Activated CD4-positive, CD25-positive, alpha-beta regulatory T cell treated with anti-CD3 and anti-CD28 coated beads, Interleukin-2, amount 50 U/mL, for 24 hours (primary cell): ENCODE data around the gene SLC16A10.
A peak's percentile ranks its signal among the peaks of the same experiment; 100 is the strongest.
"Not testable (repeated sequence)": the region's sequence is repeated elsewhere in the genome, so short reads cannot be mapped to it uniquely, and the experiment has no call there.

ENCODE experiments used
- ATAC-seq, 2 donors: fragments of 150-1000 bp; cut with Tn5 transposase; one replicate each; pipeline ENCODE4 v1.10.0; 2021; ENCODE audit warnings: mild to moderate bottlenecking in 1 of 2, moderate library complexity in 1 of 2

Gene SLC16A10

GRCh38 chr6:111087106-111087835 lies at the start of gene SLC16A10:
SLC16A10 (plus strand) TSS chr6:111087503; CDS start chr6:111087753, 250 bp downstream.
- peak; percentile 91 for ATAC-seq

GRCh38 chr6:111038534-111039252 lies 48.6 kb upstream of the SLC16A10 start:
- ATAC-seq: peak; percentile 55 to 56

GRCh38 chr6:111041917-111042316 lies 45.4 kb upstream of the SLC16A10 start:
- no peak for ATAC-seq

GRCh38 chr6:111047244-111047643 lies 40.1 kb upstream of the SLC16A10 start:
- ATAC-seq: no peak

GRCh38 chr6:111050261-111051023 lies 36.9 kb upstream of the SLC16A10 start:
- ATAC-seq: no peak

- ATAC-seq: no peak
Measured at GRCh38 chr6:111052171-111052570, 35.1 kb upstream of the SLC16A10 start.

GRCh38 chr6:111057074-111057752 lies 30.1 kb upstream of the SLC16A10 start:
- ATAC-seq: peak in 1 of 2 donors; percentile 59

- ATAC-seq: no peak
Measured at GRCh38 chr6:111061508-111061907, 25.8 kb upstream of the SLC16A10 start.

GRCh38 chr6:111061985-111062384 lies 25.3 kb upstream of the SLC16A10 start:
- not testable (repeated sequence) for ATAC-seq

- not testable (repeated sequence) for ATAC-seq
Measured at GRCh38 chr6:111062860-111063259, 24.4 kb upstream of the SLC16A10 start.

GRCh38 chr6:111068109-111068865 lies 19.0 kb upstream of the SLC16A10 start:
- ATAC-seq: no peak

GRCh38 chr6:111068866-111069234 lies 18.5 kb upstream of the SLC16A10 start:
- ATAC-seq: no peak

GRCh38 chr6:111069382-111070104 lies 17.8 kb upstream of the SLC16A10 start:
- no peak for ATAC-seq

- ATAC-seq: no peak
Measured at GRCh38 chr6:111070105-111071005, 16.9 kb upstream of the SLC16A10 start.

- no peak for ATAC-seq
Measured at GRCh38 chr6:111072801-111073360, 14.4 kb upstream of the SLC16A10 start.

GRCh38 chr6:111074311-111074710 lies 13.0 kb upstream of the SLC16A10 start:
- no peak for ATAC-seq

- no peak for ATAC-seq
Measured at GRCh38 chr6:111076024-111076695, 11.1 kb upstream of the SLC16A10 start.

GRCh38 chr6:111080698-111081097 lies 6.6 kb upstream of the SLC16A10 start:
- ATAC-seq: no peak

- no peak for ATAC-seq
Measured at GRCh38 chr6:111086685-111087084, 618 bp upstream of the SLC16A10 start.
